HCT116 (cell line): ENCODE results near the gene IRGQ. TPM values are rescaled to one million over a fixed set of nuclear protein-coding genes. Genes with fewer than 3 reads are reported as not detected.
"Not testable (repeated sequence)": the region's sequence is repeated elsewhere in the genome, so short reads cannot be mapped to it uniquely, and the experiment has no call there.

Source experiments
- ATAC-seq: fragments of 200-7000 bp; cut with Tn5 transposase; 2 replicates; pipeline ENCODE4 v1.9.1; 2020; ENCODE audit warnings: mild to moderate bottlenecking, moderate library complexity
- BruUV-seq: library from RNA; stranded (reverse); fragments of 400-500 nt; replicated peaks from 2 replicates; lab custom pipeline; 2021; lab: Mats Ljungman, UMichigan
- CTCF ChIA-PET: fragments of 300-600 bp; sonication (Branson Sonifier 250); formaldehyde crosslinking; loops from one replicate; lab custom pipeline; 2021; ENCODE audit warnings: antibody characterized with exemption; lab: Charles Lee
- POLR2A ChIA-PET: fragments of 300-600, 350-600 bp; sonication (Branson Sonifier 250); formaldehyde crosslinking; loops from one replicate; lab custom pipeline; 2021; ENCODE audit warnings: antibody characterized with exemption; lab: Charles Lee
- RAD21 ChIA-PET, 2 experiments: fragments of 300-600 bp; sonication (Branson Sonifier 250); formaldehyde crosslinking; loops; one replicate each; lab custom pipeline; 2023; ENCODE audit warnings: low total read pairs in 2 of 2; ENCODE audit not compliant: uncharacterized antibody in 2 of 2, unreplicated experiment in 2 of 2, low non-redundant PET in 1 of 2; lab: Charles Lee
- DNase-seq: peaks from one replicate; pipeline ENCODE4 v3.0.0-alpha.2; 2010; ENCODE audit warnings: low read depth, low spot score
- H2AFZ ChIP-seq: fragments of 200-600 bp; shearing (Covaris generic), sonication (generic); 2 replicates; pipeline ENCODE4 v1.6.1; 2017; ENCODE audit warnings: low read depth, mixed run types, mixed read lengths, antibody characterized with exemption, low read length; ENCODE audit not compliant: poor library complexity, severe bottlenecking
- H3K27ac ChIP-seq: 2 replicates; pipeline ENCODE4 v1.5.1; 2012; ENCODE audit warnings: low read depth, low read length
- H3K27me3 ChIP-seq: fragments of 200-600 bp; sonication (generic); 2 replicates; pipeline ENCODE4 v1.6.1; 2016; ENCODE audit warnings: mixed run types, low read length, mixed read lengths; ENCODE audit not compliant: insufficient read depth
- H3K36me3 ChIP-seq, 2 experiments: fragments of 200-500 bp in 1 of 2; fragments of 200-600 bp in 1 of 2; sonication (Bioruptor generic) in 1 of 2; sonication (generic) in 1 of 2; 2 replicates each; pipeline versions ENCODE4 v1.5.1 to v1.6.1; 2014 to 2016; ENCODE audit warnings: low read length in 2 of 2, inconsistent platforms in 1 of 2, mixed read lengths in 1 of 2, mixed run types in 1 of 2; ENCODE audit not compliant: insufficient read depth in 2 of 2, control insufficient read depth in 1 of 2
- H3K4me1 ChIP-seq, 2 experiments: fragments of 200-600 bp in 1 of 2; sonication (generic) in 1 of 2; 2 replicates each; pipeline versions ENCODE4 v1.5.1 to v1.6.1; 2012 to 2017; ENCODE audit warnings: low read length in 2 of 2, inconsistent platforms in 1 of 2, mild to moderate bottlenecking in 1 of 2, mixed read lengths in 1 of 2, mixed run types in 1 of 2, moderate library complexity in 1 of 2; ENCODE audit not compliant: insufficient read depth in 2 of 2, control insufficient read depth in 1 of 2
- H3K4me2 ChIP-seq: fragments of 200-600 bp; sonication (generic); 2 replicates; pipeline ENCODE4 v1.6.1; 2017; ENCODE audit warnings: mixed run types, low read length, mixed read lengths
- H3K4me3 ChIP-seq, 2 experiments: fragments of 200-600 bp in 1 of 2; sonication (generic) in 1 of 2; replicated peaks in 1 of 2; 2 replicates each; pipeline ENCODE4 v1.5.1; 2011 to 2016; ENCODE audit warnings: low read length in 2 of 2, control low read depth in 1 of 2, low read depth in 1 of 2, mild to moderate bottlenecking in 1 of 2, mixed read lengths in 1 of 2, mixed run types in 1 of 2
- H3K79me2 ChIP-seq: fragments of 200-600 bp; sonication (generic); 2 replicates; pipeline ENCODE4 v1.6.1; 2017; ENCODE audit warnings: mild to moderate bottlenecking, mixed run types, low read length, moderate library complexity, mixed read lengths; ENCODE audit not compliant: insufficient read depth
- H3K9ac ChIP-seq: fragments of 200-600 bp; sonication (generic); 2 replicates; pipeline ENCODE4 v1.6.1; 2016; ENCODE audit warnings: low read length, mixed read lengths
- H3K9me2 ChIP-seq: fragments of 200-600 bp; sonication (generic), shearing (Covaris generic); 2 replicates; pipeline ENCODE4 v1.6.1; 2017; ENCODE audit warnings: mixed run types, mild to moderate bottlenecking, moderate library complexity; ENCODE audit not compliant: insufficient read depth
- H3K9me3 ChIP-seq, 2 experiments: fragments of 200-500 bp in 1 of 2; fragments of 200-600 bp in 1 of 2; sonication (Bioruptor generic) in 1 of 2; sonication (generic) in 1 of 2; 2 replicates each; pipeline ENCODE4 v1.6.1; 2014 to 2017; ENCODE audit warnings: low read length in 2 of 2, mixed read lengths in 2 of 2, inconsistent platforms in 1 of 2, low read depth in 1 of 2, mild to moderate bottlenecking in 1 of 2, mixed run types in 1 of 2, moderate library complexity in 1 of 2; ENCODE audit not compliant: control insufficient read depth in 1 of 2, insufficient read depth in 1 of 2
- H4K20me1 ChIP-seq: fragments of 200-600 bp; sonication (generic), shearing (Covaris generic); 2 replicates; pipeline ENCODE4 v1.6.1; 2017; ENCODE audit warnings: mixed run types, mild to moderate bottlenecking, moderate library complexity; ENCODE audit not compliant: insufficient read depth
- CEBPB ChIP-seq: IDR thresholded peaks from 2 replicates; pipeline ENCODE4 v1.6.1; 2012; ENCODE audit warnings: low read depth
- FOSL1 ChIP-seq: IDR thresholded peaks from 2 replicates; pipeline ENCODE4 v1.6.1; 2012; ENCODE audit warnings: low read depth
- RAD21 ChIP-seq: IDR thresholded peaks from 2 replicates; pipeline ENCODE4 v1.6.1; 2012; ENCODE audit warnings: low read depth, mild to moderate bottlenecking
- TCF7L2 ChIP-seq: IDR thresholded peaks from 2 replicates; pipeline ENCODE4 v1.7.0; 2011; ENCODE audit warnings: borderline replicate concordance, inconsistent platforms; ENCODE audit not compliant: insufficient read depth, insufficient read length; ENCODE audit errors: extremely low read depth
- ZNF274 ChIP-seq: fragments of 200-500 bp; sonication (Bioruptor generic); IDR thresholded peaks from 2 replicates; pipeline ENCODE4 v1.6.1; 2014; ENCODE audit warnings: mild to moderate bottlenecking, low read depth, low read length, inconsistent platforms
- intact Hi-C: fragments of 100-400 bp; cut with micrococcal nuclease; formaldehyde crosslinking; loops from 2 replicates; pipeline ENCODE4 v1.10.0; 2022
- total RNA-seq: library from RNA; stranded (reverse); gene quantifications from one replicate; pipeline ENCODE4 v1.2.1, GENCODE V29; 2021; ENCODE audit not compliant: unreplicated experiment
- TF ChIP-seq, protein P1 (sequence below): IDR thresholded peaks from 2 replicates; pipeline ENCODE4 v1.6.1; 2012
- TF ChIP-seq, protein P2 (sequence below), 3 experiments: fragments of 200-600 bp in 1 of 3; sonication (generic) in 1 of 3; IDR thresholded peaks in 2 of 3; conservative IDR thresholded peaks in 1 of 3; 2 replicates each; pipeline ENCODE4 v1.5.1; 2012 to 2017; ENCODE audit warnings: low read depth in 2 of 3, low read length in 2 of 3, antibody characterized with exemption in 1 of 3, borderline replicate concordance in 1 of 3, control low read depth in 1 of 3, mild to moderate bottlenecking in 1 of 3, mixed read lengths in 1 of 3, mixed run types in 1 of 3, moderate library complexity in 1 of 3; ENCODE audit not compliant: insufficient read depth in 1 of 3

IRGQ gene
- total RNA-seq, 1 experiment from 2014 or later = 14.6 TPM

GRCh38 chr19:43605875-43606568, 10.1 kb upstream of the IRGQ start:
- no peak overlapping the region for H3K27ac ChIP-seq
- no peaks in the 10 kb centered on the region for H4K20me1 ChIP-seq
- H3K36me3 ChIP-seq = peaks cover 2 to 4% of the 10 kb centered on the region in 2 experiments; a peak in 1 of 4 replicates
- DNase-seq = no peak
- no peaks in the 10 kb centered on the region for H3K27me3 ChIP-seq
- intact Hi-C loops = no loop called here
- TF ChIP-seq TCF7L2 (no peak), CEBPB (no peak), RAD21 (no peak), ZNF274 (no peak), FOSL1 (no peak)
- TF ChIP-seq, protein P1, sequence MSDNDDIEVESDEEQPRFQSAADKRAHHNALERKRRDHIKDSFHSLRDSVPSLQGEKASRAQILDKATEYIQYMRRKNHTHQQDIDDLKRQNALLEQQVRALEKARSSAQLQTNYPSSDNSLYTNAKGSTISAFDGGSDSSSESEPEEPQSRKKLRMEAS = no peak
- TF ChIP-seq, protein P2, sequence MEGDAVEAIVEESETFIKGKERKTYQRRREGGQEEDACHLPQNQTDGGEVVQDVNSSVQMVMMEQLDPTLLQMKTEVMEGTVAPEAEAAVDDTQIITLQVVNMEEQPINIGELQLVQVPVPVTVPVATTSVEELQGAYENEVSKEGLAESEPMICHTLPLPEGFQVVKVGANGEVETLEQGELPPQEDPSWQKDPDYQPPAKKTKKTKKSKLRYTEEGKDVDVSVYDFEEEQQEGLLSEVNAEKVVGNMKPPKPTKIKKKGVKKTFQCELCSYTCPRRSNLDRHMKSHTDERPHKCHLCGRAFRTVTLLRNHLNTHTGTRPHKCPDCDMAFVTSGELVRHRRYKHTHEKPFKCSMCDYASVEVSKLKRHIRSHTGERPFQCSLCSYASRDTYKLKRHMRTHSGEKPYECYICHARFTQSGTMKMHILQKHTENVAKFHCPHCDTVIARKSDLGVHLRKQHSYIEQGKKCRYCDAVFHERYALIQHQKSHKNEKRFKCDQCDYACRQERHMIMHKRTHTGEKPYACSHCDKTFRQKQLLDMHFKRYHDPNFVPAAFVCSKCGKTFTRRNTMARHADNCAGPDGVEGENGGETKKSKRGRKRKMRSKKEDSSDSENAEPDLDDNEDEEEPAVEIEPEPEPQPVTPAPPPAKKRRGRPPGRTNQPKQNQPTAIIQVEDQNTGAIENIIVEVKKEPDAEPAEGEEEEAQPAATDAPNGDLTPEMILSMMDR (IDR thresholded peaks at IDR 0.05 in 2 of 3, conservative IDR thresholded peaks at IDR 0.05 in 1 of 3; ENCODE audit: borderline replicate concordance in 1 of 3, insufficient read depth in 1 of 3, low read depth in 2 of 3, low read length in 2 of 3) = no peak
- TF ChIP-seq, all 23 proteins: peak for 0
- no peaks in the 10 kb centered on the region for H3K9me2 ChIP-seq
- no peak overlapping the region for H3K4me3 ChIP-seq
- no peak overlapping the region for H3K4me2 ChIP-seq
- no peak overlapping the region for H3K9ac ChIP-seq
- no peaks in the 10 kb centered on the region for H3K79me2 ChIP-seq
- CTCF ChIA-PET = interaction anchor here (1.2 kb wide), 1 partner anchor 11 kb away, joined by 3 read pairs; no protein-coding TSS in a partner anchor
- no peaks in the 10 kb centered on the region for H3K9me3 ChIP-seq
- ATAC-seq = no peak
- no peak overlapping the region for H2AFZ ChIP-seq
- RAD21 ChIA-PET = no interaction called here
- POLR2A ChIA-PET = interaction anchor here (1.9 kb wide), 1 partner anchor 10 kb away, joined by 5 read pairs; the partner anchor contains the start of genes IRGQ and ZNF576
- H3K4me1 ChIP-seq = no peaks in the 10 kb centered on the region
- no TSS peak for BruUV-seq

DNA sequence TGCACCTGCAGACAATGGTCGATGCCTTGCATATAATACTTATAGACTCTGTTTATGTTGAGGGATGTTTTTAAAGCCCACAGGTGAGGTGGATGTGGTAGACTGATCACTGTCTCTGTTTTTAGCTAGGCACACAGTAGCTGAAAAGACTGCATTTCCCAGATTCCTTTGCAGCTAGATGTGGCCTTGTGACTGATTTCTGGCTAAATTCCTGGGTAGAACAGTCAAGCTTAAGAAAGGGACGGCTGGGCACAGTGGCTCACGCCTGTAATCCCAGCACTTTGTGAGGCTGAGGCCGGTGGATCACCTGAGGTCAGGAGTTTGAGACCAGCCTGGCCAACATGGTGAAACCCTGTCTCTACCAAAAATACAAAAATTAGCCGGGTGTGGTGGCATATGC, 4.4 kb upstream of the IRGQ start:
- H3K4me2 ChIP-seq, H3K9ac ChIP-seq, intact Hi-C loops, H3K27ac ChIP-seq, H3K9me2 ChIP-seq, H2AFZ ChIP-seq, DNase-seq, H3K9me3 ChIP-seq, RAD21 ChIA-PET, POLR2A ChIA-PET, ATAC-seq, BruUV-seq, H3K27me3 ChIP-seq, H3K4me3 ChIP-seq, H4K20me1 ChIP-seq, CTCF ChIA-PET: not testable (repeated sequence)
- Histone ChIP-seq H3K4me1 (peaks cover 9 to 12% of the 10 kb centered on the region in 2 experiments; a peak in 3 of 4 replicates), H3K79me2 (peaks cover 36% of the 10 kb centered on the region), H3K36me3 (peaks cover 4 to 18% of the 10 kb centered on the region in 2 experiments; a peak in 2 of 4 replicates)
